ENCODE results near the gene CARMIL3.

GRCh38 chr14:24092505-24093206, 40.8 kb downstream of the CARMIL3 start:
- TF ChIP-seq CTCF (conservative IDR thresholded peaks at IDR 0.05) = no peak
- no peak for TF ChIP-seq ZFX (IDR thresholded peaks at IDR 0.05)

Measured in C4-2B (cell line).